Right atrium auricular region (tissue), 2 donors: ENCODE measurements around the gene ATP2A1. TPM values are rescaled to one million over a fixed set of nuclear protein-coding genes. Genes with fewer than 3 reads are reported as not detected.
A peak's percentile ranks its signal among the peaks of the same experiment; 100 is the strongest.
"Not testable (repeated sequence)": the region's sequence is repeated elsewhere in the genome, so short reads cannot be mapped to it uniquely, and the experiment has no call there.

Experiments used
- DNase-seq: peaks from one replicate; pipeline ENCODE4 v3.0.0-alpha.2; 2019; ENCODE audit warnings: low spot score
- H3K27ac ChIP-seq, 2 donors: fragments of 200-600 bp; sonication (generic); 1 replicate in 1 of 2; 2 replicates in 1 of 2; pipeline ENCODE4 v1.5.1; 2016 to 2019
- H3K27me3 ChIP-seq, 2 donors: fragments of 200-600 bp; sonication (generic); one replicate each; pipeline versions ENCODE4 v1.5.1 to v1.6.0; 2017 to 2019
- H3K36me3 ChIP-seq: fragments of 200-600 bp; sonication (generic); one replicate; pipeline ENCODE4 v1.5.1; 2016
- H3K4me1 ChIP-seq, 2 donors: fragments of 200-600 bp; sonication (generic); one replicate each; pipeline versions ENCODE4 v1.5.1 to v1.6.0; 2017 to 2019
- H3K4me3 ChIP-seq, 2 donors: fragments of 200-600 bp; sonication (generic); 1 replicate in 1 of 2; 2 replicates in 1 of 2; pipeline ENCODE4 v1.5.1; 2017 to 2019; ENCODE audit warnings: mild to moderate bottlenecking in 1 of 2, moderate library complexity in 1 of 2
- H3K9me3 ChIP-seq, 2 donors: fragments of 200-600 bp; sonication (generic); one replicate each; pipeline ENCODE4 v1.5.1; 2019
- total RNA-seq, 2 donors: library from RNA; depleted of rRNA; stranded (reverse); fragments of >200 nt; gene quantifications; one replicate each; pipeline ENCODE4 v1.1.0, GENCODE V29; 2016
- TF ChIP-seq, protein P1 (sequence below), 2 donors: fragments of 200-600 bp; sonication (generic); IDR thresholded peaks; one replicate each; pipeline ENCODE4 v1.5.1; 2019; ENCODE audit warnings: antibody characterized with exemption in 2 of 2

ATP2A1 gene
- total RNA-seq, 2 donors from 2014 or later = 0.26 TPM; not detected in 1

- TF ChIP-seq, protein P1, sequence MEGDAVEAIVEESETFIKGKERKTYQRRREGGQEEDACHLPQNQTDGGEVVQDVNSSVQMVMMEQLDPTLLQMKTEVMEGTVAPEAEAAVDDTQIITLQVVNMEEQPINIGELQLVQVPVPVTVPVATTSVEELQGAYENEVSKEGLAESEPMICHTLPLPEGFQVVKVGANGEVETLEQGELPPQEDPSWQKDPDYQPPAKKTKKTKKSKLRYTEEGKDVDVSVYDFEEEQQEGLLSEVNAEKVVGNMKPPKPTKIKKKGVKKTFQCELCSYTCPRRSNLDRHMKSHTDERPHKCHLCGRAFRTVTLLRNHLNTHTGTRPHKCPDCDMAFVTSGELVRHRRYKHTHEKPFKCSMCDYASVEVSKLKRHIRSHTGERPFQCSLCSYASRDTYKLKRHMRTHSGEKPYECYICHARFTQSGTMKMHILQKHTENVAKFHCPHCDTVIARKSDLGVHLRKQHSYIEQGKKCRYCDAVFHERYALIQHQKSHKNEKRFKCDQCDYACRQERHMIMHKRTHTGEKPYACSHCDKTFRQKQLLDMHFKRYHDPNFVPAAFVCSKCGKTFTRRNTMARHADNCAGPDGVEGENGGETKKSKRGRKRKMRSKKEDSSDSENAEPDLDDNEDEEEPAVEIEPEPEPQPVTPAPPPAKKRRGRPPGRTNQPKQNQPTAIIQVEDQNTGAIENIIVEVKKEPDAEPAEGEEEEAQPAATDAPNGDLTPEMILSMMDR (IDR thresholded peaks at IDR 0.05) = no peak
- DNase-seq = no peak
- H3K36me3 ChIP-seq = no peaks in the 10 kb centered on the region
Observed at GRCh38 chr16:28937222-28937876, 59.1 kb downstream of the ATP2A1 start.

DNA sequence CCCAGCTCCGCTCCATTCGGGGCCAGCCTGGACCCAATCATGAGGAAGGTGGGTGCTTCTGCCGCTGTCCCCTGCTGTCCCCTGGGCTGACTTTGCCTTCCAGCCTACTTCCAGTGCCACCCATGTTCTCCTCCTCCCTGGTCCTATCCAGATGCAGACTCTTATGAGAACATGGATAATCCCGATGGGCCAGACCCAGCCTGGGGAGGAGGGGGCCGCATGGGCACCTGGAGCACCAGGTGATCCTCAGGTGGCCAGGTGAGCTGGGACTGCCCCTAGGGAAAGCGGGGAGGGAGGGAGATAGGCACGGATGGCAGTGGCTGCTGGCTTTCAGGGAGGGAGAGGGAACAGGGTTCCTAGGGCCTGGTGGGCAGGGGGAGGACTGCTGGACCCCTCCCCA, 60.4 kb downstream of the ATP2A1 start:
- Histone ChIP-seq H3K27ac (no peak overlapping the region), H3K4me3 (no peak overlapping the region), H3K9me3 (no peaks in the 10 kb centered on the region), H3K27me3 (no peaks in the 10 kb centered on the region), H3K4me1 (no peaks in the 10 kb centered on the region), H3K36me3 (no peaks in the 10 kb centered on the region)
- no peak for DNase-seq
- TF ChIP-seq, protein P1 (IDR thresholded peaks at IDR 0.05) = no peak

More at GRCh38 chr16:28937222-28937876, 59.1 kb downstream of the ATP2A1 start:
- Histone ChIP-seq H3K9me3 (no peaks in the 10 kb centered on the region), H3K27ac (no peak overlapping the region), H3K4me1 (no peaks in the 10 kb centered on the region), H3K27me3 (no peaks in the 10 kb centered on the region), H3K4me3 (no peak overlapping the region)

DNA sequence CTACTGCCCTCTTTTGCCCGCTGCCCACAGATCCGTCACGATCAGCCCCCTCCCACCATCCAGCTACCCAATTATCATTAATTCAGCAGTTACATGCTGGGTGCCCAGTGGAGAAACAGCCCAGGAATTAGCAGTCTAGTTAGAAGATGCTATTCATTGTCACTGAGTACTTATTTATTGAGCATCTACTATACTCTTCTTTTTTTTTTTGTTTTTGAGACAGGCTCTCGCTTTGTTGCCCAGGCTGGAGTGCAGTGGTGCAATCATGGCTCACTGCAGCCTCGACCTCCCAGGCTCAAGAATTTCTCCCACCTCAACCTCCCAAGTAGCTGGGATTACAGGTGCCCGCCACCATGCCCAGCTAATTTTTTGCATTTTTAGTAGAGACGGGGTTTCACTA, 61.5 kb downstream of the ATP2A1 start:
- H3K4me1 ChIP-seq, H3K4me3 ChIP-seq, DNase-seq, H3K36me3 ChIP-seq, H3K27me3 ChIP-seq, H3K9me3 ChIP-seq, H3K27ac ChIP-seq: not testable (repeated sequence)

- DNase-seq = no peak
- no peaks in the 10 kb centered on the region for H3K27me3 ChIP-seq
- peaks cover 0 to 5% of the 10 kb centered on the region in 2 donors for H3K4me1 ChIP-seq
- H3K9me3 ChIP-seq = no peaks in the 10 kb centered on the region
- H3K36me3 ChIP-seq = no peaks in the 10 kb centered on the region
- TF ChIP-seq, protein P1 (IDR thresholded peaks at IDR 0.05) = no peak
- no peak overlapping the region for H3K4me3 ChIP-seq
- H3K27ac ChIP-seq = no peak overlapping the region
Observed at GRCh38 chr16:28943281-28943680, 65.0 kb downstream of the ATP2A1 start.

DNA sequence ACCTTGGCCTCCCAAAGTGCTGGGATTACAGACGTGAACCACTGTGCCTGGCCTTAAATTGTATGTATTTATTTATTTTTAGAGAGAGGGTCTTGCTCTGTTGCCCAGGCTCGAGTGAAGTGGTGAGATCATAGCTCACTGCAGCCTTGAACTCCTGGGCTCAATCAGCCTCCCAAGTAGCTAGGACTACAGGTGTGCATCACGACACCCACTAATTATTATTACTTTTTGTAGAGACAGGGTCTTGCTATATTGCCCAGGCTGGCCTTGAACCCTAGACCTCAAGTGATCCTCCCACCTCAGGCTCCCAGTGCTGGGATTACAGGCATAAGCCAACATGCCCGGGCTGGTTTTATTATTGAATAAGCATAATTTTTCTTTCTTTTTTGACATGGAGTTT, 68.4 kb downstream of the ATP2A1 start:
- TF ChIP-seq, protein P1 (IDR thresholded peaks at IDR 0.05) = no peak

GRCh38 chr16:28950648-28951409, 72.5 kb downstream of the ATP2A1 start, which contains the start of gene NFATC2IP:
NFATC2IP (plus strand) TSS chr16:28950937; CDS start chr16:28951012, 75 bp downstream.
- peak; percentile 100 for DNase-seq
- Histone ChIP-seq H3K9me3 (no peaks in the 10 kb centered on the region), H3K27ac (peak within 1 kb of the TSS; percentile 83 to 87), H3K4me3 (peak within 1 kb of the TSS; percentile 93 to 97), H3K27me3 (no peaks in the 10 kb centered on the region), H3K4me1 (peaks cover 0 to 12% of the 10 kb centered on the region in 2 donors), H3K36me3 (peaks cover 21% of the 10 kb centered on the region)
- TF ChIP-seq, protein P1 (IDR thresholded peaks at IDR 0.05) = no peak

More for the DNA sequence above, 68.4 kb downstream of the ATP2A1 start:
- Histone ChIP-seq H3K4me1 (peaks cover 0 to 9% of the 10 kb centered on the region in 2 donors), H3K36me3 (no peaks in the 10 kb centered on the region), H3K9me3 (no peaks in the 10 kb centered on the region), H3K27me3 (no peaks in the 10 kb centered on the region), H3K27ac (no peak overlapping the region), H3K4me3 (no peak overlapping the region)
- DNase-seq = no peak
